SK-N-SH treated with all-trans-retinoic acid at 6 μM for 48 hours (cell line): ENCODE data around the gene RIMS4.
A peak's percentile ranks its signal among the peaks of the same experiment; 100 is the strongest.

Experiments used
- ATAC-seq: fragments of 200-7000 bp; cut with Tn5 transposase; 3 replicates; pipeline ENCODE4 v1.9.1; 2020; ENCODE audit warnings: mild to moderate bottlenecking, moderate library complexity
- ARNTL ChIP-seq: fragments of 450-650 bp; formaldehyde crosslinking; IDR thresholded peaks from 2 replicates; pipeline ENCODE4 v1.5.0; 2020; ENCODE audit warnings: low read depth, mild to moderate bottlenecking, moderate library complexity, borderline replicate concordance
- BACH2 ChIP-seq: fragments of 250-450 bp; sonication (Bioruptor Pico); IDR thresholded peaks from 2 replicates; pipeline ENCODE4 v1.9.0; 2021; ENCODE audit warnings: mild to moderate bottlenecking, borderline replicate concordance
- CREB5 ChIP-seq: fragments of 250-450 bp; sonication (Bioruptor Pico); IDR thresholded peaks from 2 replicates; pipeline ENCODE4 v1.5.1; 2020; ENCODE audit warnings: low read depth, mild to moderate bottlenecking, moderate library complexity
- CSDC2 ChIP-seq: fragments of 250-450 bp; sonication (Bioruptor Pico); IDR thresholded peaks from 2 replicates; pipeline ENCODE4 v1.5.0; 2020; ENCODE audit warnings: mild to moderate bottlenecking, moderate library complexity
- CSRNP3 ChIP-seq: fragments of 250-450 bp; sonication (Bioruptor Pico); IDR thresholded peaks from 2 replicates; pipeline ENCODE4 v1.5.1; 2021; ENCODE audit warnings: mild to moderate bottlenecking, moderate library complexity
- ESRRG ChIP-seq: fragments of 250-450 bp; sonication (Bioruptor Pico); IDR thresholded peaks from 2 replicates; pipeline ENCODE4 v1.6.1; 2021; ENCODE audit warnings: mild to moderate bottlenecking
- GLIS3 ChIP-seq: fragments of 250-450 bp; sonication (Bioruptor Pico); IDR thresholded peaks from 2 replicates; pipeline ENCODE4 v1.5.0; 2020; ENCODE audit warnings: mild to moderate bottlenecking, moderate library complexity
- ISL1 ChIP-seq: fragments of 250-450 bp; sonication (Bioruptor Pico); IDR thresholded peaks from 2 replicates; pipeline ENCODE4 v2.1.2; 2022; ENCODE audit warnings: mild to moderate bottlenecking, moderate library complexity
- OSR1 ChIP-seq: fragments of 250-450 bp; sonication (Bioruptor Pico); IDR thresholded peaks from 2 replicates; pipeline ENCODE4 v1.8.0; 2022; ENCODE audit warnings: moderate library complexity, mild to moderate bottlenecking, inconsistent platforms
- PATZ1 ChIP-seq: fragments of 250-450 bp; sonication (Bioruptor Pico); IDR thresholded peaks from 2 replicates; pipeline ENCODE4 v1.8.0; 2020; ENCODE audit warnings: mild to moderate bottlenecking, moderate library complexity, borderline replicate concordance
- POU6F1 ChIP-seq: fragments of 250-450 bp; sonication (Bioruptor Pico); IDR thresholded peaks from 2 replicates; pipeline ENCODE4 v1.8.0; 2021; ENCODE audit warnings: low read depth, mild to moderate bottlenecking, moderate library complexity, borderline replicate concordance
- PPARA ChIP-seq: fragments of 250-450 bp; sonication (Bioruptor Pico); IDR thresholded peaks from 2 replicates; pipeline ENCODE4 v1.5.0; 2020; ENCODE audit warnings: mild to moderate bottlenecking, borderline replicate concordance
- RARB ChIP-seq: fragments of 250-450 bp; sonication (Bioruptor Pico); IDR thresholded peaks from 2 replicates; pipeline ENCODE4 v1.8.0; 2021; ENCODE audit warnings: mild to moderate bottlenecking, moderate library complexity
- SNAI2 ChIP-seq: fragments of 250-450 bp; sonication (Bioruptor Pico); IDR thresholded peaks from 2 replicates; pipeline ENCODE4 v1.5.0; 2020; ENCODE audit warnings: mild to moderate bottlenecking, moderate library complexity
- TCF4 ChIP-seq: fragments of 250-450 bp; sonication (Bioruptor Pico); IDR thresholded peaks from 2 replicates; pipeline ENCODE4 v1.8.0; 2021; ENCODE audit warnings: mild to moderate bottlenecking, moderate library complexity, borderline replicate concordance
- TOX ChIP-seq: fragments of 250-450 bp; sonication (Bioruptor Pico); IDR thresholded peaks from 2 replicates; pipeline ENCODE4 v1.8.0; 2021; ENCODE audit warnings: mild to moderate bottlenecking, moderate library complexity, borderline replicate concordance
- TSHZ2 ChIP-seq: fragments of 250-450 bp; sonication (Bioruptor Pico); IDR thresholded peaks from 2 replicates; pipeline ENCODE4 v1.5.0; 2020; ENCODE audit warnings: mild to moderate bottlenecking, moderate library complexity
- ZFP3 ChIP-seq: fragments of 250-450 bp; sonication (Bioruptor Pico); IDR thresholded peaks from 2 replicates; pipeline ENCODE4 v1.5.0; 2020; ENCODE audit warnings: mild to moderate bottlenecking, moderate library complexity
- ZNF565 ChIP-seq: fragments of 450-650 bp; formaldehyde crosslinking; conservative IDR thresholded peaks from 2 replicates; pipeline ENCODE4 v1.5.0; 2020; ENCODE audit warnings: low read depth, mild to moderate bottlenecking, moderate library complexity
- ZNF70 ChIP-seq: fragments of 450-650 bp; formaldehyde crosslinking; IDR thresholded peaks from 2 replicates; pipeline ENCODE4 v1.5.0; 2020; ENCODE audit warnings: mild to moderate bottlenecking, moderate library complexity
- ZNF8 ChIP-seq: fragments of 450-650 bp; formaldehyde crosslinking; IDR thresholded peaks from 2 replicates; pipeline ENCODE4 v1.5.0; 2020; ENCODE audit warnings: mild to moderate bottlenecking, moderate library complexity

Gene RIMS4

GRCh38 chr20:44810391-44811149 is at the start of gene RIMS4:
Gene RIMS4, minus strand, starts transcription at chr20:44810546. Its CDS starts 275 bp downstream, at chr20:44810271.
- no peak for TF ChIP-seq SNAI2
- TF ChIP-seq ZNF565 (CRISPR knock-in tag): no peak
- TF ChIP-seq PPARA (CRISPR knock-in tag): no peak
- TF ChIP-seq POU6F1: no peak
- no peak for TF ChIP-seq CSDC2 (CRISPR knock-in tag)
- TF ChIP-seq ESRRG (CRISPR knock-in tag): no peak
- TF ChIP-seq GLIS3 (CRISPR knock-in tag): no peak
- TF ChIP-seq CREB5: no peak
- no peak for TF ChIP-seq ZNF70 (CRISPR knock-in tag)
- no peak for TF ChIP-seq ISL1 (CRISPR knock-in tag)
- TF ChIP-seq RARB (CRISPR knock-in tag): no peak
- no peak for TF ChIP-seq TSHZ2 (CRISPR knock-in tag)
- TF ChIP-seq PATZ1 (CRISPR knock-in tag): no peak
- TF ChIP-seq TCF4 (CRISPR knock-in tag): no peak
- no peak for TF ChIP-seq ZNF8 (CRISPR knock-in tag)
- no peak for TF ChIP-seq ZFP3
- TF ChIP-seq BACH2 (CRISPR knock-in tag): no peak
- no peak for TF ChIP-seq OSR1 (CRISPR knock-in tag)
- TF ChIP-seq, all 23 proteins: peak for 0
- ATAC-seq: peak; percentile 27; the same call in 1 of the 3 replicates

- TF ChIP-seq OSR1 (CRISPR knock-in tag) (no peak), TSHZ2 (CRISPR knock-in tag) (no peak), SNAI2 (no peak), ZNF8 (CRISPR knock-in tag) (no peak), CSDC2 (CRISPR knock-in tag) (no peak), CREB5 (no peak), ZNF565 (CRISPR knock-in tag) (no peak), ZFP3 (no peak), BACH2 (CRISPR knock-in tag) (no peak), TOX (CRISPR knock-in tag) (no peak), CSRNP3 (CRISPR knock-in tag) (no peak), ESRRG (CRISPR knock-in tag) (no peak), ARNTL (CRISPR knock-in tag) (no peak), POU6F1 (no peak)
- TF ChIP-seq, all 23 proteins: peak for 0
- ATAC-seq: no peak
Observed at GRCh38 chr20:44858606-44859360, 48.4 kb upstream of the RIMS4 start.
